ENCODE data around the gene IGSF3. TPM values are rescaled to one million over a fixed set of nuclear protein-coding genes. Genes with fewer than 3 reads are reported as not detected.
A peak's percentile ranks its signal among the peaks of the same experiment; 100 is the strongest.
"Not testable (repeated sequence)": the region's sequence is repeated elsewhere in the genome, so short reads cannot be mapped to it uniquely, and the experiment has no call there.

The IGSF3 gene
- polyA plus RNA-seq, 3 donors = 0.07 to 0.12 TPM; not detected in 1

GRCh38 chr1:116645802-116646672, 21.5 kb downstream of the IGSF3 start:
- H3K9ac ChIP-seq (ENCODE audit: insufficient read depth, low read length, poor library complexity, severe bottlenecking); H3K27ac ChIP-seq (ENCODE audit: low read depth in 1 of 2, low read length in 2 of 2); H4K20me1 ChIP-seq (ENCODE audit: insufficient read depth, low read length); intact Hi-C loops (cut with micrococcal nuclease); H3K4me3 ChIP-seq (replicated peaks in 1 of 3; ENCODE audit: low read depth in 2 of 3, low read length in 3 of 3); H3K27me3 ChIP-seq (ENCODE audit: control insufficient read depth in 2 of 2, insufficient read depth in 2 of 2, low read length in 2 of 2); H3K79me2 ChIP-seq (ENCODE audit: insufficient read depth, low read length); H3K9me3 Mint-ChIP-seq; H3K4me2 ChIP-seq (replicated peaks; ENCODE audit: extremely low read depth, low read length, poor library complexity, severe bottlenecking); H3K4me1 ChIP-seq (ENCODE audit: control insufficient read depth in 1 of 2, insufficient read depth in 2 of 2, low read length in 2 of 2); H2AFZ ChIP-seq (ENCODE audit: insufficient read depth, low read depth, low read length, poor library complexity, severe bottlenecking); H3K36me3 Mint-ChIP-seq; DNase-seq; H3K36me3 ChIP-seq (replicated peaks in 1 of 2; ENCODE audit: control insufficient read depth in 1 of 2, insufficient read depth in 2 of 2, low read length in 2 of 2); H3K9me3 ChIP-seq (replicated peaks in 1 of 2; ENCODE audit: control insufficient read depth in 1 of 2, insufficient read depth in 1 of 2, low read length in 2 of 2): not testable (repeated sequence)
- no CpG with 5 or more reads among the region's 16 CpGs for WGBS (ENCODE audit: insufficient coverage)
- Mint-ChIP-seq H3K4me3 (peak overlapping the region in 1 of 2 donors; percentile 37), H3K4me1 (peaks cover 26% of the 10 kb centered on the region), H3K27ac (peak overlapping the region in 1 of 7 donors; percentile 3), H3K27me3 (ENCODE audit: low read depth in 3 of 3) (peaks cover 8 to 13% (median 10%) of the 10 kb centered on the region in 3 donors)

GRCh38 chr1:116644993-116645392, 22.5 kb downstream of the IGSF3 start:
- H3K4me2 ChIP-seq (replicated peaks; ENCODE audit: extremely low read depth, low read length, poor library complexity, severe bottlenecking); H3K79me2 ChIP-seq (ENCODE audit: insufficient read depth, low read length); H3K4me3 ChIP-seq (replicated peaks in 1 of 3; ENCODE audit: low read depth in 2 of 3, low read length in 3 of 3); H3K27ac ChIP-seq (ENCODE audit: low read depth in 1 of 2, low read length in 2 of 2); H3K4me3 Mint-ChIP-seq; H3K27me3 ChIP-seq (ENCODE audit: control insufficient read depth in 2 of 2, insufficient read depth in 2 of 2, low read length in 2 of 2); H3K36me3 Mint-ChIP-seq; H3K4me1 ChIP-seq (ENCODE audit: control insufficient read depth in 1 of 2, insufficient read depth in 2 of 2, low read length in 2 of 2); H3K9me3 ChIP-seq (replicated peaks in 1 of 2; ENCODE audit: control insufficient read depth in 1 of 2, insufficient read depth in 1 of 2, low read length in 2 of 2); H4K20me1 ChIP-seq (ENCODE audit: insufficient read depth, low read length); H3K36me3 ChIP-seq (replicated peaks in 1 of 2; ENCODE audit: control insufficient read depth in 1 of 2, insufficient read depth in 2 of 2, low read length in 2 of 2); H3K9me3 Mint-ChIP-seq; DNase-seq; H2AFZ ChIP-seq (ENCODE audit: insufficient read depth, low read depth, low read length, poor library complexity, severe bottlenecking); H3K9ac ChIP-seq (ENCODE audit: insufficient read depth, low read length, poor library complexity, severe bottlenecking); H3K27ac Mint-ChIP-seq; intact Hi-C loops (cut with micrococcal nuclease): not testable (repeated sequence)
- no CpG with 5 or more reads among the region's 2 CpGs for WGBS (ENCODE audit: insufficient coverage)
- H3K27me3 Mint-ChIP-seq (ENCODE audit: low read depth in 3 of 3) = peaks cover 8 to 13% (median 10%) of the 10 kb centered on the region in 3 donors
- peaks cover 26% of the 10 kb centered on the region for H3K4me1 Mint-ChIP-seq

DNA sequence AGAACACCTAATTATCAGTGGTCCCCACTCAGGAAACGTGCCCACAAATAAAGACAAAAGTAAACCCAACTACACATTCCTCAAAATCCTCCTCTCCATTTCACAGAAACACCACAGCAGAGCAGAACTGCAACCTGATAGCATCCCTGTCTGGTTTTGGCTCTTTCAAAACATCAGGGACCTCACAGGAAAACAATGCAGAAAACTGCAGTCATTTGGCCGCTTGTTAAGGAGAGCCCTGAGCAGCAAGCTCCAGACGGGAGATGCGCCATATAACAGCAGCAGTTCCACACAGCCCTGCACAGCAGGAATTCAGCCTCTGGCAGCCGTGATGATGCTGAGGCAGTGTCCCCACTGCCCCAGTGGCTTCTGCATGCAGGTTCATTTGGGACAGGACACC, 23.4 kb downstream of the IGSF3 start:
- H3K4me3 Mint-ChIP-seq; H4K20me1 ChIP-seq (ENCODE audit: insufficient read depth, low read length); H2AFZ ChIP-seq (ENCODE audit: insufficient read depth, low read depth, low read length, poor library complexity, severe bottlenecking); H3K9me3 ChIP-seq (replicated peaks in 1 of 2; ENCODE audit: control insufficient read depth in 1 of 2, insufficient read depth in 1 of 2, low read length in 2 of 2); H3K27me3 ChIP-seq (ENCODE audit: control insufficient read depth in 2 of 2, insufficient read depth in 2 of 2, low read length in 2 of 2); H3K4me3 ChIP-seq (replicated peaks in 1 of 3; ENCODE audit: low read depth in 2 of 3, low read length in 3 of 3); H3K36me3 Mint-ChIP-seq; H3K4me1 ChIP-seq (ENCODE audit: control insufficient read depth in 1 of 2, insufficient read depth in 2 of 2, low read length in 2 of 2); H3K9ac ChIP-seq (ENCODE audit: insufficient read depth, low read length, poor library complexity, severe bottlenecking); H3K9me3 Mint-ChIP-seq; H3K36me3 ChIP-seq (replicated peaks in 1 of 2; ENCODE audit: control insufficient read depth in 1 of 2, insufficient read depth in 2 of 2, low read length in 2 of 2); DNase-seq; H3K27ac ChIP-seq (ENCODE audit: low read depth in 1 of 2, low read length in 2 of 2); H3K79me2 ChIP-seq (ENCODE audit: insufficient read depth, low read length); H3K4me2 ChIP-seq (replicated peaks; ENCODE audit: extremely low read depth, low read length, poor library complexity, severe bottlenecking); intact Hi-C loops (cut with micrococcal nuclease): not testable (repeated sequence)
- Mint-ChIP-seq H3K27me3 (ENCODE audit: low read depth in 3 of 3) (peaks cover 7 to 12% (median 11%) of the 10 kb centered on the region in 3 donors), H3K27ac (peak overlapping the region in 4 of 7 donors; percentile 10 to 47 (median 28)), H3K4me1 (peaks cover 26% of the 10 kb centered on the region)
- 97% methylated on average over 4 of the region's 5 CpGs for WGBS (ENCODE audit: insufficient coverage)

DNA sequence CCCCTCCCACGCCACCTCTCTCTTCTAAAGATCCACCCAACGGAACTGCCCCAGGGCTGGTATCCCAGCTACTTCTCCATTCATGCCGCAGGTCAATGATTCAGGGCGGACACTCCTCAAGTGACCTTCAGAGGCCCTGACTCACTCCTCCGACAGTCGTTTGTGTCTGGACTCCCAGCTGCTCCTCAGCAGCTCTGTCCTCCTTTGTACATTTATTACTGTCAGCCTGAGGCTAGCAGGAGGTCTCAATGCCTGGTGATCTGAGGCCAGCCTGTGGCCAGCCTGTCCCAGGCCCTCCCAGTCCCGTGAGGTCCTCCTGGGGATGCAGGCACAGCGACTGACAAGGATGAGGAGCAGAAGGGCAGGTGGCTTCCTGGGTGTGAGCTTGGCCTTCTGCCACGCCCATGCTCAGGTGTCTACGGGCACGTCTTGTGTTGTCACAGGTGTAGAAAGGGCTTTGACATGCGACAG, 24.2 kb downstream of the IGSF3 start:
- intact Hi-C loops (cut with micrococcal nuclease); H3K79me2 ChIP-seq (ENCODE audit: insufficient read depth, low read length); H3K4me3 ChIP-seq (replicated peaks in 1 of 3; ENCODE audit: low read depth in 2 of 3, low read length in 3 of 3); H3K9me3 Mint-ChIP-seq; H3K36me3 ChIP-seq (replicated peaks in 1 of 2; ENCODE audit: control insufficient read depth in 1 of 2, insufficient read depth in 2 of 2, low read length in 2 of 2); H3K27ac Mint-ChIP-seq; H3K27me3 ChIP-seq (ENCODE audit: control insufficient read depth in 2 of 2, insufficient read depth in 2 of 2, low read length in 2 of 2); DNase-seq; H2AFZ ChIP-seq (ENCODE audit: insufficient read depth, low read depth, low read length, poor library complexity, severe bottlenecking); H3K27ac ChIP-seq (ENCODE audit: low read depth in 1 of 2, low read length in 2 of 2); H3K4me2 ChIP-seq (replicated peaks; ENCODE audit: extremely low read depth, low read length, poor library complexity, severe bottlenecking); H4K20me1 ChIP-seq (ENCODE audit: insufficient read depth, low read length); H3K9ac ChIP-seq (ENCODE audit: insufficient read depth, low read length, poor library complexity, severe bottlenecking); H3K36me3 Mint-ChIP-seq; H3K4me1 ChIP-seq (ENCODE audit: control insufficient read depth in 1 of 2, insufficient read depth in 2 of 2, low read length in 2 of 2); H3K9me3 ChIP-seq (replicated peaks in 1 of 2; ENCODE audit: control insufficient read depth in 1 of 2, insufficient read depth in 1 of 2, low read length in 2 of 2): not testable (repeated sequence)
- H3K4me3 Mint-ChIP-seq = peak overlapping the region in 1 of 2 donors; percentile 3
- H3K27me3 Mint-ChIP-seq (ENCODE audit: low read depth in 3 of 3) = peaks cover 4 to 11% (median 10%) of the 10 kb centered on the region in 3 donors
- WGBS (ENCODE audit: insufficient coverage) = 95% methylated on average over 12 of the region's 12 CpGs
- peaks cover 26% of the 10 kb centered on the region for H3K4me1 Mint-ChIP-seq
